Activated CD4-positive, CD25-positive, alpha-beta regulatory T cell treated with anti-CD3 and anti-CD28 coated beads, Interleukin-2, amount 50 U/mL, for 72 hours (primary cell): ENCODE results near the gene SLC52A3.
"Not testable (repeated sequence)": the region's sequence is repeated elsewhere in the genome, so short reads cannot be mapped to it uniquely, and the experiment has no call there.

ENCODE experiments used
- DNase-seq: peaks from one replicate; pipeline ENCODE4 v3.0.0; 2021

SLC52A3 gene

DNA sequence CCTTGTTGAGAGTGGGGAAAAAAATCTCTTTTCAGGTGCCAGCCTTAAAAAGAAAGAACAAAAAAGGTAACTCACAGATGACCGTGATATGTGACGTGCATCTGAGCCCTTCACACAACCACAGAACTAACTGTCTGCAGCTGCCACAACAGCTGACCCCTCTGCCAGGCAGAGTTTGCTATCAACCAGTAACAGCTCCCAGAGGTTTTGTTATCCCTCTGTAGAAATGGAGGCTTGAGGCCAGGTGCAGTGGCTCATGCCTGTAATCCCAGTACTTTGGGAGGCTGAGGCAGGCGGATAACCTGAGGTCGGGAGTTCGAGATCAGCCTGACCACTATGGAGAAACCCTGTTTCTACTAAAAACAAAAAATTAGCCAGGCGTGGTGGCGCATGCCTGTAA lies 42.8 kb downstream of the SLC52A3 start:
- no peak for DNase-seq

DNA sequence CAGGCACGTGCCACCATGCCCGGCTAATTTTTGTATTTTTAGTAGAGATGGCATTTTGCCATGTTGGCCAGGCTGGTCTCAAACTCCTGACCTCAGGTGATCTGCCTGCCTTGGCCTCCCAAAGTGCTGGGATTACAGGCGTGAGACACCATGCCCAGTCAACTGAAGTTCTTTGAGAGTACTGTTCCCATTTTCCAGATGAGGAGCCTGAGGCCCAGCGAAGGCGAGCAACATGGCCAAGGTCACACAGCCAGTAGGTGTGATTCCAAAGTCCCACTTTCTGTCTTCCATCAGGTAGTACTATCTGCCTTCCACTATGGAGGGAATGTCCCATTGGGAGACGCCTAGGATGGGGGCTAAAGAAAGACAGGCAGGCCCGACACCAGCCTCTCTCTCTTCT lies 43.5 kb downstream of the SLC52A3 start:
- DNase-seq: not testable (repeated sequence)

DNA sequence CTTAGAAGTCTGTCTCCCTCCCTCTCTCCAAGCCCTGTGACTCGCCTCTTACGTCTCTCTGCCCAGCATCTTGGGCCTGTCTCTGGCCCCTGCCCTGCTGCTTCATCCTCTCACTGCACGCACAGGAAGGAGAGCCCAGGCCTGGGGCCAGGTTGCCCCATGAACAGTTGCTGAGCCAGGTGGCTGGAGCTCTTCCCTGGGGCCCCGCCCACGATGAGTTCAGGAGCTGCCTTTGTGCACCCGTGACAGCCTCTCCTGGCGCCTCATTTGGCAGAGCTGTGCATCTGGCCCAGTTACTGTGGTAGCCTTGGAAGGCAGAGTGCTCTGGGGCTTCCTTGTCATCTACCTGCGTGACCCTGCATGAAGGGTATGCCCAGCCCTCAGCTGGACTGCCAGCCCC lies 44.5 kb downstream of the SLC52A3 start:
- DNase-seq: no peak

DNA sequence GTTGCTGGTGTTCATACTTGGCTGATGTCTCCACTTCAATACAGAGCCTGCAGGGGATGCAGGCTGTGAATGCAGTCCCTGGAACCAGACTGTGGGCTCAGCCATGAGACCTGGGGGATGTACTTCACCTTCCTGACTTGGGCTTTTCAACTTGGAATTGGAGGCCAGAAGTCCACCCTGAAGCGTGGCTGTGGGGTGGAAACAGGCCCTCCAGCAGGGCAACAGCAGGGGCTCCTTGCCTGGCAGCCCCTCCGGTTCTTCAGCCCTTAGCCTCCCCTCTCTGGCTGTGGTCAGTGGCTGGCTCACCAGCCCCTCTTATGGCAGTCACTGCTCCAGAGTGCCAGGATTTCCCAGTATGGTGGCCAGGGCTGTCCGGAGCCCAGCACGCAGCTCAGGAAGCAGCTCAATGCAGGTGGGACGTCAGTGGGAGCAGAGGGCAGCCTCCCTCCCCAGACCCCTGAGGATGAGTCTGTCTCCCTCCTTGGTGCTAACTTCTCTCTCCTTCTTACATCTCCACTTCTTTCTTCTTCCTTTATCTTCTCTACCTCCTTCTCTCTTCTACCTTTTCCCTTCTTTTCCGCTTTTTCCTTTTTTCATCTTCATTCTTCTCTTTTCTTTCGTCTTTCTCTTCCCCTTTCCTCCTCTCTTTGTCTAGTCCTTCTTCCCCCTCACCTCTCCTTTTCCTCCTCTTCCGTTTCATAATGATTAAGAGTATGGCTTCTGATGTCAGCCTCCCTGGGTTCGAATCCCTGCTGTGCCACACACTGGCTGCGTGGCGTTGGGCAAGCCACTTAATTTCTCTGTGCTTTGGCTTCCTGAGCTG lies 45.3 kb downstream of the SLC52A3 start:
- DNase-seq: no peak

DNA sequence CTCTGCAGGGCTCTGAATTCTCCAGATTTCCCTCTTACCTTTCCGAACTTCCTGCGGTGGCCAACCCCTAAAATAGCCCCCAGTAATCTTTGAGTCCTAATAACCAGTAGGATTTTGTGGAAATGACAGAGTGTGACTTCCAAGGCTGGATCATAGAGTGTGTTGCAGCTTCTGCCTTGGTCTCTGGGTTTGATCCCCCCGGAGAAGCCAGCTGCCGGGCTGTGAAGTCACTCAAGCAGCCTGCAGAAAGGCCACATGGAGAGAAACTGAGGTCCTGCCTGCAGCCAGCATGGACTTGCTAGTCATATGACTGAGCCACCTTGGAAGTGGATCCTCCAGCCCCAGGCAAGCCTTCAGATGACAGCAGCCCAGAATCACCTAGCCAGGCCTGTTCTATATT lies 46.4 kb downstream of the SLC52A3 start:
- no peak for DNase-seq

DNA sequence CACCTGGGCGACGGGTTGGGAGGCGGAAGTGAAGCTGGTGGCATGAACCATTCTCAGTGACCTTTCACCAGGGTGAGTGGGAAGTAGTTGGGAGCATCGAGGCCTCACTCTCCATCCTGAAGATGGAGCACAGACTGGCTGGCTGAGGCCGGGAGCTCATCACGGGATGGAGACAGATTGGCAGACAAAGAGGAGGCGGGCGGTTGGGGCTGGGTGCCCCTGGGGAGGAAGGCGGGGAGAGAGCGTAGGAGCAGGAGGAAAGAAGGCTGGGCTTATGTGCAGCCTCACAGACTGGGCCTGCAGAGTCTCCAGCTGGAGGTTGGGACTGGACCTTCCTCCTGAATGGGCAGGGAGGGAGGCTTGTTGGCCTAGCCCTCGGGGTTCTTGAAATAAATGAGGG lies 48.5 kb downstream of the SLC52A3 start:
- DNase-seq: no peak

DNA sequence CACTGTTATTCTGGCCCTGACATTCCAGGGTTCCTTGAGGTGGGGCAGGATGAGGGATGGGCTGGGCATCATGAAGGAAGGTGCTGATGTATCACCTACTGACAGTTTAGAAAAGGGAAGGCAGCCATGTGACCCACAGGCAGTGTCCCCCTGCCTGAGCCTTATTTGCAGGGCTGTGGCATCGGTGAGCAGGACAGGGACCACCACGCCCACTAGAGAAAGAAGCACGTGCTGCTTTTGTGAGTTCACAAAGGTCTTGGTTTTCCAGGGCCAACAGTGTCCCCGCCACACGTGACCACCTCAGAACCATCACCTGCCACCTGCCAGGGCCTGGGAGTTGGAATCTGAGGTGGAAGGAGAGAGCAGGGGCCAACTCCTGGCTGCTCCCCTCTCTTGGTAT lies 49.2 kb downstream of the SLC52A3 start:
- no peak for DNase-seq

DNA sequence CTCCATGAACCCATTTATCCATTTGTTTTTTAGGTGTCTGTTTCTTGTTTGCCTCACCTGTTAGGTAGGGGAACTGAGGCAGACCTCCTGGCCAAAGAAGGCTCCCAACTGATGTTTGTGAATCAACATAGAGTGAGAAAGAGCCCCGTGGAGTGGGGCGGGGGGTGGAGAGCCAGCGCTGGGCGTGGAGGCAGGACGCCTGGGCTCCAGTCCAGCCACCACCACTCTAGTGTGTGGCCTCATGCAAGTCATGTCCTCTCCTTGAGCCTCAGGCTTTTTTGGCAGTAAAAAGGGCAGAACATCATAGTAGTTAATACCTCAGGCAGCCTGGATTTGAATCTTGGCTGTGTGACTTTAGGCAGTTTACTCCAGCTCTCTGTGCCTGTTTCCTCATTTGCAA lies 50.5 kb downstream of the SLC52A3 start:
- DNase-seq: no peak

DNA sequence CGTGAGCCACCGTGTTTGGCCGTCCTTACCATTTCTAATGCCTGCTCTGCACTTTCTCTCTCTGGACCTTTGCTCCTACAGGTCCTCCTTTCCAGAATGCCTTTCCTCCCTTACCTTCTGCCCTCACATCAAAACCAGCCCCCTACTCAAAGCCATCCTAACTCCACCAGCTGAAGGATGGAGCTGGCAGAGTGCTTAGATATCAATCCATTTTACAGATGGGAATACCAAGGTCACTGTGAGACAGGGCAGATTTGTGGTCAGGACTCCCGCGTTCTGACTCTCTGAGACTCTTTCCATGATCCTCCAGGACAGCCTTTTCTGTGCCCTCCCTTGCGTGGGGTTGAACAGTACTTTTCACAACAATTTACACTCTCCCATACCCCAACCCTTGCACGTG lies 51.0 kb downstream of the SLC52A3 start:
- DNase-seq: no peak

DNA sequence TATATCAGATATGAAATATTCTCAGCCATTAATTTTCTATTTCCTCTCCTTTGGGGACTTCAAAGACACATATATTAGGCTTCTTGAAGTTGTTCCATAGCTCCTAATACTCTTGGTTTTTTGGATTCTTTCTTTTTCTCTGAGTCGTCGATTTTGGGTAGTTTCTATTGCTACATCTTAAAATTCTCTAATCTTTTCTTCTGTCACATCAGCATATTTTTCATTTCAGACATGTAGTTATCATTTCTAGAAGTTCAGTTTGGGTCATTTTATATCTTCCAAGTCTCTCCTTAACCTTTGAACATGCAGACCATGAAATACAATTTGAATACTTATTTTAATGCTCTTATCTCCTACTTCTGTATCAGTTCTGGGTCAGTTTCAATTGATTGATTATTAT lies 53.8 kb downstream of the SLC52A3 start:
- DNase-seq: no peak

DNA sequence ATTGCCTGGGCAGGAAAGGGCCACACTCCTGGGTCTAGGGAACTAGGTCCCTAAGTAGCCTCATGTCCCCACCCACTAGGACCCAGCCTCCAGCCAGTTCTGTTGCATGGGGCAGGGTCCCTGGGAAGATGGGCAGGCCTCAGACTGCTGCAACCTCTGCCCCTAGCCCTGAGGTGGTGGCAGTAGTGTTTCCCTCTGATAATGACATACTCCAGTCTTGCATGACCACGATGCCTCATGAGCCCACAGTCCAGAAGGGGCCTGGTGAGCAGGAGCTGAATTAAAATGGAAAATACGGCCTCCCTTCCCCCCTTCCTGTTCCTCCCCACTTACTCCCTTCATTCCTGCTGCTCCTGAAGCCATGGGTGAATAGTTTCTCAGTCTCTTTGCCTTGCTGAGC lies 56.7 kb downstream of the SLC52A3 start:
- no peak for DNase-seq

DNA sequence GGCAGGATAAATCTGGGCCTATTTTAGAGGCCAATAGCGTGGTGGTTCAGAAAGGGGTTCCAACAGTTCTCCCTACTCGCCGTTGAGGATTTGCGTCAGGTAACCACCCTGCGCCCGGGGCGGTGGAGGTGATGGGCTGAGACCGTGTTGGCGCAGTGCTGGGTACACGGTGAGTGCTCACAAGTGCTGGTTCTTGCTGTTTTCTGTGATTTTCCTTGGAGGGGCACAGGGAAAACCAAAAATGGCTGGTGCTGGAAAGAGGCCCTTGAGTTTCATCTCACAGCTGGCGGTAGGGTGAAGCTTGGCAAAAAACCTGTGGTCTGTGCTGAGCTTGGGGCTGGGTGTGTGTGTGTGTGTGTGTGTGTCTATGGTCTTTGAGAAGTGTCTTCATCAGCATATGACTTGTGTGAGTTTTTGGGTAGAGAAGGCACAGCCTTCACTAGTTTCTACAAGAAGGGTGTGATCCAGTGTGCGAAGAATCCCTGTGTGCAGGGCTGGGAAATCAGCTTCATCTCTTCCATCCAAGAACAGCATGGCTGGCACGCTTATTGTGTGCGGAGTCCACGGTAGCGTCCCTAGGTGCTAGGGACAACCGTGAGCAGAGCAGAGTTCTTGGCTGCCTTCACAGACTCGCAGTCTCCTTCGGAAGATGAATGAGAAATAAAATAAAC lies 57.4 kb downstream of the SLC52A3 start:
- no peak for DNase-seq
